WI38 (cell line): ENCODE data around the gene WTAP.

ENCODE experiments used
- H3K4me3 ChIP-seq: 2 replicates; pipeline ENCODE4 v1.5.1; 2011; ENCODE audit warnings: low read depth, mild to moderate bottlenecking, control low read depth, low read length
- TF ChIP-seq, protein P1 (sequence below): IDR thresholded peaks from 2 replicates; pipeline ENCODE4 v1.5.1; 2012; ENCODE audit warnings: low read depth, mild to moderate bottlenecking, control low read depth, low read length

Gene WTAP

DNA sequence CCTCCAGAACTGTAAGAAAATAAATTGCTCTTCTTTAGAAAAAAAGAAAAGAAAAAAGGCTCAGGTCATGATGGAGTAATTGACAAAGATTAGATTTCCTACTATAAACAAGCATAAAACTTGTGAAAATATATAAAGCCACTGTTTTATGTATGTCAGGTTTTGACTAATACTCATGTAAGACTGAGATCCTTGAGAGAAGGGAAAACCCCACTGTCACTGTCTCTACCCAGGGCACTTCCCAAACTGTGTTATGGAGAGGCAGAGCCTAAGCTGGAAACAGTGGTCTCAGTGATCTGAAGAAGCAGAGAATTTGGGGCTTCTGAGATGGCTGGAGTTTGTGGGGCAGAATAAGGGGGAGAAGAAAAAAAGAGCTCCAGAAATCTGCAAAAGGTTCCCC lies 42.2 kb downstream of the WTAP start:
- TF ChIP-seq, protein P1, sequence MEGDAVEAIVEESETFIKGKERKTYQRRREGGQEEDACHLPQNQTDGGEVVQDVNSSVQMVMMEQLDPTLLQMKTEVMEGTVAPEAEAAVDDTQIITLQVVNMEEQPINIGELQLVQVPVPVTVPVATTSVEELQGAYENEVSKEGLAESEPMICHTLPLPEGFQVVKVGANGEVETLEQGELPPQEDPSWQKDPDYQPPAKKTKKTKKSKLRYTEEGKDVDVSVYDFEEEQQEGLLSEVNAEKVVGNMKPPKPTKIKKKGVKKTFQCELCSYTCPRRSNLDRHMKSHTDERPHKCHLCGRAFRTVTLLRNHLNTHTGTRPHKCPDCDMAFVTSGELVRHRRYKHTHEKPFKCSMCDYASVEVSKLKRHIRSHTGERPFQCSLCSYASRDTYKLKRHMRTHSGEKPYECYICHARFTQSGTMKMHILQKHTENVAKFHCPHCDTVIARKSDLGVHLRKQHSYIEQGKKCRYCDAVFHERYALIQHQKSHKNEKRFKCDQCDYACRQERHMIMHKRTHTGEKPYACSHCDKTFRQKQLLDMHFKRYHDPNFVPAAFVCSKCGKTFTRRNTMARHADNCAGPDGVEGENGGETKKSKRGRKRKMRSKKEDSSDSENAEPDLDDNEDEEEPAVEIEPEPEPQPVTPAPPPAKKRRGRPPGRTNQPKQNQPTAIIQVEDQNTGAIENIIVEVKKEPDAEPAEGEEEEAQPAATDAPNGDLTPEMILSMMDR: no peak

DNA sequence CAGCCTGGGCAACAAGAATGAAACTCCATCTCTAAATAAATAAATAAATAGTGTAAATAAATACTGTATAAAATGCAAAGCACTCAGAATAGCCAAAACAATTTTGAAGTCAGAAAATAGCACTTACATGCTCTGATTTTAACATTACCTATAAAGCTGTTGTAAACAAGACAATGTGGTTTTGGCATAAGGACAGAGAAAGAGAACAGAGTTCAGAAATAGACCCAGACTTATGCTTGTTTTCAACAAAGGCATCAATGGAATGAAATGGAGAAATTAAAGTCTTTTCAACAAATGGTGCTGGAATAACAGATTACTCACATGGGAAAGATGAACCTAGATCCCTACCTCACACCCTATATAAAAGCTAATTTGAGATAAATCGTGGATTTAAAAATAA lies 44.9 kb downstream of the WTAP start:
- no peak overlapping the region for H3K4me3 ChIP-seq
- TF ChIP-seq, protein P1: no peak

More for the DNA sequence above, 42.2 kb downstream of the WTAP start:
- no peak overlapping the region for H3K4me3 ChIP-seq

DNA sequence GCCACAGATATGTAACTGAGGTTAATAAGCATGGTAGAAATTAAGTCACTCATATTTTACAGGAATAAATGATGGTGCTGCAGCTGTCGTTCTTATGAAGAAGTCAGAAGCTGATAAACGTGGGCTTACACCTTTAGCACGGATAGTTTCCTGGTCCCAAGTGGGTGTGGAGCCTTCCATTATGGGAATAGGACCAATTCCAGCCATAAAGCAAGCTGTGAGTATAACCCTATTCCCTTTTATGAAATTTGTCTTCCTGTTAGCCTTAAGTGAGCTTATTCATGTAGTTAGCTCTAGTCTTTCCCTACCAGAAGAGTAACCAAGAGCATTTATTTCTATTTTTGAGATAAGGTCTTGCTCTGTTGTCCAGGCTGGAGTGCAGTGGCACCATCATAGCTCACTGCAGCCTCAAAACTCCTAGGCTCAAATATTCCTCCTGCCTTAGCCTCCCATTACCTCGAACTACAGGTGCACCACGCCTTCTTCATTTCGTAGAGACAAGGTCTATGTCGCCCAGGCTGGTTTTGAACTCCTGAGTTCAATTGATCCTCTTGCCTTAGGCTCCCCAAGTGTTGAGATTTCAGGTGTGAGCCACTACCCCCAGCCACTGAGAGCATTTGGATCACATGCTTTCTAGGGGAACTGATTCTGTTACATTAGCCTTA lies 50.1 kb downstream of the WTAP start:
- H3K4me3 ChIP-seq: no peak overlapping the region
- TF ChIP-seq, protein P1: no peak

DNA sequence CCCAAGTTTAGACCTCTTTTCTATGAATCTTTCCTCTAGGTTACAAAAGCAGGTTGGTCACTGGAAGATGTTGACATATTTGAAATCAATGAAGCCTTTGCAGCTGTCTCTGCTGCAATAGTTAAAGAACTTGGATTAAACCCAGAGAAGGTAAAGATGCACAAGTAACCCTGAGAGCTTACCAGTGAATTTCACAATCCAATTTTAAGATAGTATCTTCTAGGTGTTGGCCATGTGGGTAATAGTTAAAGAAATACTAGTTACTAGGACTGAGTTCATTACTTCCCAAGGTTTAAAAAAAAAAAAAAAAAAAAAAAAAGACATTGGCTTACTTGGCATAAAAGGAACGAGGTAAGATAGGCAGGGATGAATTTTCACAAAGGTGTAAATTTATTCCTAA lies 50.8 kb downstream of the WTAP start:
- TF ChIP-seq, protein P1: no peak
- no peak overlapping the region for H3K4me3 ChIP-seq

DNA sequence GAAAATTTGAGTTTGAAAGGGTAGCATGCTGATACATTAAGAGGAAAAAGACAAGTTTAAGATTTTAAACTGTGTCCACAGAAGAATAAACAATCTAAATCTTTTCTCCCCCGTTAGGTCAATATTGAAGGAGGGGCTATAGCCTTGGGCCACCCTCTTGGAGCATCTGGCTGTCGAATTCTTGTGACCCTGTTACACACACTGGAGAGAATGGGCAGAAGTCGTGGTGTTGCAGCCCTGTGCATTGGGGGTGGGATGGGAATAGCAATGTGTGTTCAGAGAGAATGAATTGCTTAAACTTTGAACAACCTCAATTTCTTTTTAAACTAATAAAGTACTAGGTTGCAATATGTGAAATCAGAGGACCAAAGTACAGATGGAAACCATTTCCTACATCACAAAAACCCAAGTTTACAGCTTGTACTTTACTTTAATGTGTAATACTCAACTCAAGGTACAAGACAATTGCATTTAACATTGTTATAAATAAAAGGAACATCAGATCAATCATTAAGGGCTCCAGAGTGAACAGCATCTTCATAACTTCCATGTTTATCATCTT lies 51.3 kb downstream of the WTAP start:
- H3K4me3 ChIP-seq: no peak overlapping the region
- TF ChIP-seq, protein P1: no peak

- H3K4me3 ChIP-seq: peak overlapping the region; percentile 93
- TF ChIP-seq, protein P1: no peak
Measured at GRCh38 chr6:159788276-159788675, 61.0 kb downstream of the WTAP start.

GRCh38 chr6:159788753-159789376 lies 61.6 kb downstream of the WTAP start:
- TF ChIP-seq, protein P1: no peak
- H3K4me3 ChIP-seq: peak overlapping the region; percentile 93
